K562 (cell line): ENCODE results near the gene HES6. TPM values are rescaled to one million over a fixed set of nuclear protein-coding genes. Genes with fewer than 3 reads are reported as not detected.

Experiments used
- ATAC-seq: fragments of 200-7000 bp; cut with Tn5 transposase; 3 replicates; pipeline ENCODE4 v1.9.1; 2020; ENCODE audit warnings: moderate library complexity
- BruUV-seq: library from RNA; stranded (reverse); fragments of 400-500 nt; replicated peaks from 2 replicates; lab custom pipeline; 2021; lab: Mats Ljungman, UMichigan
- CTCF ChIA-PET: fragments of 300-600 bp; formaldehyde crosslinking; extraction: SDS; loops from one replicate; lab custom pipeline; 2021; ENCODE audit warnings: low intra/inter-chr PET ratio; lab: Yijun Ruan, JAX
- POLR2A ChIA-PET: fragments of 300-600, 350-650 bp; sonication (Branson Sonifier 250); formaldehyde crosslinking; extraction: SDS; loops from one replicate; lab custom pipeline; 2021; ENCODE audit warnings: antibody characterized with exemption, inconsistent platforms; lab: Yijun Ruan, JAX
- DNase-seq, 4 experiments: peaks; one replicate each; pipeline versions ENCODE4 v3.0.0 to v3.0.0-alpha.2; 2011 to 2018; ENCODE audit warnings: low spot score in 3 of 4, mixed read lengths in 3 of 4; ENCODE audit errors: extremely low read depth in 1 of 4
- FAIRE-seq: peaks from 2 replicates; lab custom pipeline; 2011; peaks lifted over from hg19 to GRCh38; lab: Jason Lieb, UNC
- H2AFZ ChIP-seq: 2 replicates; pipeline ENCODE4 v1.6.0; 2011; ENCODE audit warnings: low read depth, low read length, control low read depth, inconsistent platforms
- H3K27ac ChIP-seq: fragments of 200-600 bp; 3 replicates; pipeline ENCODE4 v1.8.0; 2011; ENCODE audit warnings: low read depth, mild to moderate bottlenecking, control low read depth, inconsistent platforms, low read length, moderate library complexity, mixed read lengths; ENCODE audit errors: extremely low read depth
- H3K27me3 ChIP-seq, 2 experiments: fragments of 300-600 bp in 1 of 2; 2 replicates in 1 of 2; 3 replicates in 1 of 2; pipeline versions ENCODE4 v1.6.0 to v1.8.0; 2011; ENCODE audit warnings: inconsistent platforms in 2 of 2, low read length in 2 of 2, mild to moderate bottlenecking in 1 of 2, mixed read lengths in 1 of 2, moderate library complexity in 1 of 2; ENCODE audit not compliant: control insufficient read depth in 2 of 2, insufficient read depth in 2 of 2
- H3K36me3 ChIP-seq: fragments of 300-600 bp; 3 replicates; pipeline ENCODE4 v1.8.0; 2011; ENCODE audit warnings: mild to moderate bottlenecking, low read length, inconsistent platforms; ENCODE audit not compliant: control insufficient read depth, insufficient read depth
- H3K4me1 ChIP-seq, 2 experiments: fragments of 200-600 bp in 1 of 2; replicated peaks in 1 of 2; 2 replicates in 1 of 2; 3 replicates in 1 of 2; pipeline versions ENCODE4 v1.5.1 to v1.8.0; 2011; ENCODE audit warnings: inconsistent platforms in 2 of 2, low read length in 2 of 2, mild to moderate bottlenecking in 1 of 2, mixed read lengths in 1 of 2, moderate library complexity in 1 of 2; ENCODE audit not compliant: control insufficient read depth in 2 of 2, insufficient read depth in 2 of 2
- H3K4me2 ChIP-seq: 2 replicates; pipeline ENCODE4 v1.6.1; 2011; ENCODE audit warnings: low read length, control low read depth, inconsistent platforms, mixed read lengths; ENCODE audit not compliant: insufficient read depth
- H3K4me3 ChIP-seq: fragments of 200-600 bp; sonication (generic), shearing (Covaris generic); 2 replicates; pipeline ENCODE4 v1.5.1; 2016; ENCODE audit warnings: control low read depth, inconsistent platforms
- H3K79me2 ChIP-seq: fragments of 200-600 bp; 3 replicates; pipeline ENCODE4 v1.8.0; 2011; ENCODE audit warnings: low read length, inconsistent platforms; ENCODE audit not compliant: control insufficient read depth, insufficient read depth
- H3K9ac ChIP-seq, 2 experiments: 2 replicates each; pipeline versions ENCODE4 v1.6.0 to v1.6.1; 2011; ENCODE audit warnings: low read depth in 2 of 2, low read length in 2 of 2, control low read depth in 1 of 2, inconsistent platforms in 1 of 2, mild to moderate bottlenecking in 1 of 2, mixed read lengths in 1 of 2; ENCODE audit not compliant: insufficient read depth in 1 of 2
- H3K9me1 ChIP-seq: one replicate; pipeline ENCODE4 v1.6.0; 2011; ENCODE audit warnings: inconsistent platforms, mild to moderate bottlenecking, low read length, moderate library complexity; ENCODE audit not compliant: control insufficient read depth, insufficient read depth
- H3K9me3 ChIP-seq: replicated peaks from 2 replicates; pipeline ENCODE4 v1.5.1; 2011; ENCODE audit warnings: low read depth, low read length, inconsistent platforms; ENCODE audit not compliant: control insufficient read depth, insufficient read depth
- H4K20me1 ChIP-seq: replicated peaks from 2 replicates; pipeline ENCODE4 v1.6.1; 2011; ENCODE audit warnings: low read length, inconsistent platforms, mixed read lengths; ENCODE audit not compliant: control insufficient read depth, insufficient read depth
- ARID1B ChIP-seq: fragments of 450-650 bp; IDR thresholded peaks from 2 replicates; pipeline ENCODE4 v1.6.1; 2016; ENCODE audit warnings: antibody characterized with exemption, mild to moderate bottlenecking, inconsistent platforms
- CEBPB ChIP-seq: fragments of 450-650 bp; IDR thresholded peaks from 2 replicates; pipeline ENCODE4 v1.6.1; 2016; ENCODE audit warnings: missing genetic modification characterization, missing compliant biosample characterization
- CEBPG ChIP-seq, 3 experiments: fragments of 200-800 bp in 1 of 3; sonication (Bioruptor generic) in 1 of 3; sonication (generic) in 1 of 3; formaldehyde crosslinking in 1 of 3; IDR thresholded peaks in 2 of 3; conservative IDR thresholded peaks in 1 of 3; 2 replicates each; pipeline versions ENCODE4 v1.6.1 to v1.8.0; 2016 to 2022; ENCODE audit warnings: missing compliant biosample characterization in 2 of 3, missing genetic modification characterization in 2 of 3, mild to moderate bottlenecking in 1 of 3, missing genetic modification reagents in 1 of 3
- HOXB6 ChIP-seq: fragments of 250-450 bp; sonication (Bioruptor Pico); IDR thresholded peaks from 2 replicates; pipeline ENCODE4 v1.5.1; 2022; ENCODE audit warnings: mild to moderate bottlenecking, borderline replicate concordance
- MAFF ChIP-seq: IDR thresholded peaks from 2 replicates; pipeline ENCODE4 v1.6.1; 2012; ENCODE audit warnings: low read length, improper control_type of control experiment
- POLR2G ChIP-seq: fragments of 200-400 bp; formaldehyde crosslinking; IDR thresholded peaks from 2 replicates; pipeline ENCODE4 v1.6.1; 2017; ENCODE audit warnings: low read depth, mild to moderate bottlenecking, antibody characterized with exemption, low read length, moderate library complexity
- SMARCE1 ChIP-seq: fragments of 450-650 bp; IDR thresholded peaks from 2 replicates; pipeline ENCODE4 v1.7.1; 2016; ENCODE audit warnings: mild to moderate bottlenecking
- TAL1 ChIP-seq: fragments of 450-650 bp; IDR thresholded peaks from 2 replicates; pipeline ENCODE4 v1.6.1; 2016; ENCODE audit warnings: mild to moderate bottlenecking
- ZNF146 ChIP-seq: IDR thresholded peaks from one replicate; pipeline ENCODE4 v1.6.1; 2018; ENCODE audit warnings: missing compliant biosample characterization; ENCODE audit not compliant: unreplicated experiment
- WGBS: fragments of 100-300 bp; shearing (Covaris generic); methylation state at CpG from one replicate; pipeline ENCODE4 v1.1.6; 2016; ENCODE audit warnings: low coverage, mixed read lengths; ENCODE audit not compliant: insufficient coverage; ENCODE audit errors: missing lambda C conversion rate; 5-methylcytosine and 5-hydroxymethylcytosine counted together
- in situ Hi-C: fragments of 300-500 bp; cut with MboI; formaldehyde crosslinking; loops from 4 replicates; pipeline ENCODE4 v1.15.0; 2018; ENCODE audit warnings: inconsistent platforms, mixed read lengths
- intact Hi-C: fragments of 100-400 bp; cut with micrococcal nuclease; formaldehyde crosslinking; loops from 2 replicates; pipeline ENCODE4 v1.14.2; 2022
- polyA plus RNA-seq, 8 experiments: library from polyadenylated mRNA; depleted of rRNA in 4 of 8; stranded (reverse) in 5 of 8; unstranded in 3 of 8; fragments of >200 nt; fragmentation: Nextera tagmentation in 2 of 8; fragmentation: Illumina TruSeq in 1 of 8; extraction: Ambion mirVana in 2 of 8; extraction: Trizol in 1 of 8; gene quantifications; 2 replicates each; pipeline versions ENCODE4 v1.2.1 to v1.2.3, GENCODE V29; 2011 to 2014; ENCODE audit warnings: inconsistent platforms in 1 of 8, missing spikeins in 1 of 8
- total RNA-seq, 7 experiments: library from RNA; depleted of rRNA in 6 of 7; stranded (reverse); fragments of >200 nt in 6 of 7; fragmentation: Illumina TruSeq in 2 of 7; extraction: Trizol in 2 of 7; gene quantifications; 2 replicates each; pipeline versions ENCODE4 v1.2.1 to v1.2.3, GENCODE V29; 2011 to 2021; ENCODE audit warnings: low replicate concordance in 1 of 7

The HES6 gene
- total and polyA plus RNA-seq, 9 of the 15 experiments (the other 6 are each of a cell fraction or from before 2014, with no cell fraction given), result 6.2 to 133 (median 29.2) TPM

GRCh38 chr2:238220892-238221521, 18.8 kb downstream of the HES6 start:
- H3K4me2 ChIP-seq, result no peak overlapping the region
- no peaks in the 10 kb centered on the region for H3K79me2 ChIP-seq
- peaks cover 15% of the 10 kb centered on the region; the same call in 2 of the 3 replicates for H3K36me3 ChIP-seq
- POLR2A ChIA-PET, result interaction anchor here (1.0 kb wide), 1 partner anchor 10 kb away, joined by 6 read pairs; no protein-coding TSS in a partner anchor
- no TSS peak for BruUV-seq
- intact Hi-C loops (no loop called here), in situ Hi-C loops (no loop called here)
- ATAC-seq, result no peak
- no peak for TF ChIP-seq ZNF146
- TF ChIP-seq POLR2G, result 0 out of 2 replicates have a peak, but pooled peaks have one; percentile 23
- no peak overlapping the region; a peak in 1 of 4 replicates for H3K9ac ChIP-seq
- H3K9me3 ChIP-seq, result no peaks in the 10 kb centered on the region
- no peak for DNase-seq
- no peaks in the 10 kb centered on the region for H3K27me3 ChIP-seq
- H2AFZ ChIP-seq, result no peak overlapping the region
- no peaks in the 10 kb centered on the region for H3K9me1 ChIP-seq
- CTCF ChIA-PET, result no interaction called here
- H4K20me1 ChIP-seq, result no peaks in the 10 kb centered on the region
- H3K4me1 ChIP-seq, result peaks cover 0 to 6% of the 10 kb centered on the region in 2 experiments; a peak in 1 of 5 replicates
- H3K27ac ChIP-seq, result no peak overlapping the region
- 84% methylated on average over 8 of the region's 23 CpGs for whole genome bisulfite sequencing
- no peak for FAIRE-seq
- no peak overlapping the region for H3K4me3 ChIP-seq

- Histone ChIP-seq H3K79me2 (no peaks in the 10 kb centered on the region), H3K27me3 (no peaks in the 10 kb centered on the region), H3K4me1 (peaks cover 0 to 6% of the 10 kb centered on the region in 2 experiments; a peak in 1 of 5 replicates), H3K9ac (no peak overlapping the region), H3K4me2 (no peak overlapping the region), H3K36me3 (peaks cover 10% of the 10 kb centered on the region; the same call in 2 of the 3 replicates), H3K27ac (no peak overlapping the region), H4K20me1 (no peaks in the 10 kb centered on the region), H3K9me1 (no peaks in the 10 kb centered on the region), H3K9me3 (no peaks in the 10 kb centered on the region), H3K4me3 (no peak overlapping the region), H2AFZ (no peak overlapping the region)
- WGBS, result 57% methylated on average over 9 of the region's 10 CpGs
- CTCF ChIA-PET, result no interaction called here
- ATAC-seq, result no peak
- POLR2A ChIA-PET, result interaction anchor here (1.0 kb wide), 1 partner anchor 11 kb away, joined by 6 read pairs; no protein-coding TSS in a partner anchor
- DNase-seq, result no peak
- no TSS peak for BruUV-seq
- intact Hi-C loops, result no loop called here
- no peak for FAIRE-seq
- in situ Hi-C loops, result no loop called here
- TF ChIP-seq CEBPG (CRISPR knock-in tag; IDR thresholded peaks at IDR 0.05) (no peak), CEBPG (tag; conservative IDR thresholded peaks at IDR 0.05 in 1 of 2, IDR thresholded peaks at IDR 0.05 in 1 of 2) (0 out of 4 replicates have a peak, but pooled peaks of 1 of the 2 experiments have one; percentile 20), SMARCE1 (no peak), ARID1B (no peak), HOXB6 (no peak), MAFF (no peak), CEBPB (peak; percentile 33; the same call in 1 of the 2 replicates), TAL1 (no peak)
These were observed 19.5 kb downstream of the HES6 start for GRCh38 chr2:238220274-238220891.
